ENCODE data around the gene QSOX1.

QSOX1 gene

GRCh38 chr1:180239145-180240096 lies 84.8 kb downstream of the QSOX1 start:
- no peak for DNase-seq (ENCODE audit: low read depth)
- H3K27me3 ChIP-seq (replicated peaks; ENCODE audit: control insufficient read depth, insufficient read depth, low read length), result peaks cover 89% of the 10 kb centered on the region
- H3K9me3 ChIP-seq (ENCODE audit: control insufficient read depth, low read length), result peaks cover 5% of the 10 kb centered on the region
- H3K4me3 ChIP-seq (ENCODE audit: low read length), result no peak overlapping the region
- peaks cover 1% of the 10 kb centered on the region for H3K4me1 ChIP-seq (ENCODE audit: control insufficient read depth, insufficient read depth, low read length)
- H3K36me3 ChIP-seq (ENCODE audit: control insufficient read depth, insufficient read depth, low read length, severe bottlenecking), result no peaks in the 10 kb centered on the region
- no peak overlapping the region for H3K9ac ChIP-seq (ENCODE audit: low read length)

- no peak overlapping the region for H3K4me3 ChIP-seq (ENCODE audit: low read length)
- peaks cover 69% of the 10 kb centered on the region for H3K27me3 ChIP-seq (replicated peaks; ENCODE audit: control insufficient read depth, insufficient read depth, low read length)
- H3K36me3 ChIP-seq (ENCODE audit: control insufficient read depth, insufficient read depth, low read length, severe bottlenecking), result no peaks in the 10 kb centered on the region
- no peaks in the 10 kb centered on the region for H3K4me1 ChIP-seq (ENCODE audit: control insufficient read depth, insufficient read depth, low read length)
- peak; percentile 41 for DNase-seq (ENCODE audit: low read depth)
- H3K9me3 ChIP-seq (ENCODE audit: control insufficient read depth, low read length), result peaks cover 2% of the 10 kb centered on the region
- H3K9ac ChIP-seq (ENCODE audit: low read length), result no peak overlapping the region
These were observed 87.3 kb downstream of the QSOX1 start for GRCh38 chr1:180241716-180242544.

- peaks cover 2% of the 10 kb centered on the region for H3K9me3 ChIP-seq (ENCODE audit: control insufficient read depth, low read length)
- no peak overlapping the region for H3K9ac ChIP-seq (ENCODE audit: low read length)
- H3K36me3 ChIP-seq (ENCODE audit: control insufficient read depth, insufficient read depth, low read length, severe bottlenecking), result no peaks in the 10 kb centered on the region
- H3K4me1 ChIP-seq (ENCODE audit: control insufficient read depth, insufficient read depth, low read length), result peaks cover 2% of the 10 kb centered on the region
- H3K27me3 ChIP-seq (replicated peaks; ENCODE audit: control insufficient read depth, insufficient read depth, low read length), result peaks cover 61% of the 10 kb centered on the region
- no peak overlapping the region for H3K4me3 ChIP-seq (ENCODE audit: low read length)
- no peak for DNase-seq (ENCODE audit: low read depth)
These were observed 89.0 kb downstream of the QSOX1 start for GRCh38 chr1:180243517-180244221.

GRCh38 chr1:180244840-180245239 lies 90.2 kb downstream of the QSOX1 start:
- no peaks in the 10 kb centered on the region for H3K36me3 ChIP-seq (ENCODE audit: control insufficient read depth, insufficient read depth, low read length, severe bottlenecking)
- H3K9me3 ChIP-seq (ENCODE audit: control insufficient read depth, low read length), result no peaks in the 10 kb centered on the region
- H3K9ac ChIP-seq (ENCODE audit: low read length), result no peak overlapping the region
- H3K4me3 ChIP-seq (ENCODE audit: low read length), result no peak overlapping the region
- peaks cover 7% of the 10 kb centered on the region for H3K4me1 ChIP-seq (ENCODE audit: control insufficient read depth, insufficient read depth, low read length)
- DNase-seq (ENCODE audit: low read depth), result no peak
- H3K27me3 ChIP-seq (replicated peaks; ENCODE audit: control insufficient read depth, insufficient read depth, low read length), result peaks cover 54% of the 10 kb centered on the region

- Histone ChIP-seq H3K36me3 (ENCODE audit: control insufficient read depth, insufficient read depth, low read length, severe bottlenecking) (no peaks in the 10 kb centered on the region), H3K9ac (ENCODE audit: low read length) (no peak overlapping the region), H3K4me3 (ENCODE audit: low read length) (no peak overlapping the region), H3K27me3 (replicated peaks; ENCODE audit: control insufficient read depth, insufficient read depth, low read length) (peaks cover 44% of the 10 kb centered on the region), H3K9me3 (ENCODE audit: control insufficient read depth, low read length) (no peaks in the 10 kb centered on the region), H3K4me1 (ENCODE audit: control insufficient read depth, insufficient read depth, low read length) (peaks cover 7% of the 10 kb centered on the region)
- no peak for DNase-seq (ENCODE audit: low read depth)
These were observed 91.9 kb downstream of the QSOX1 start for GRCh38 chr1:180246579-180246978.

- H3K9ac ChIP-seq (ENCODE audit: low read length), result no peak overlapping the region
- no peaks in the 10 kb centered on the region for H3K36me3 ChIP-seq (ENCODE audit: control insufficient read depth, insufficient read depth, low read length, severe bottlenecking)
- peaks cover 7% of the 10 kb centered on the region for H3K4me1 ChIP-seq (ENCODE audit: control insufficient read depth, insufficient read depth, low read length)
- H3K9me3 ChIP-seq (ENCODE audit: control insufficient read depth, low read length), result no peaks in the 10 kb centered on the region
- H3K4me3 ChIP-seq (ENCODE audit: low read length), result no peak overlapping the region
- peaks cover 39% of the 10 kb centered on the region for H3K27me3 ChIP-seq (replicated peaks; ENCODE audit: control insufficient read depth, insufficient read depth, low read length)
- no peak for DNase-seq (ENCODE audit: low read depth)
These were observed 92.4 kb downstream of the QSOX1 start for GRCh38 chr1:180247061-180247460.

GRCh38 chr1:180247580-180247979 lies 92.9 kb downstream of the QSOX1 start:
- H3K27me3 ChIP-seq (replicated peaks; ENCODE audit: control insufficient read depth, insufficient read depth, low read length), result peaks cover 39% of the 10 kb centered on the region
- no peaks in the 10 kb centered on the region for H3K9me3 ChIP-seq (ENCODE audit: control insufficient read depth, low read length)
- no peak overlapping the region for H3K4me3 ChIP-seq (ENCODE audit: low read length)
- H3K36me3 ChIP-seq (ENCODE audit: control insufficient read depth, insufficient read depth, low read length, severe bottlenecking), result no peaks in the 10 kb centered on the region
- H3K4me1 ChIP-seq (ENCODE audit: control insufficient read depth, insufficient read depth, low read length), result peaks cover 7% of the 10 kb centered on the region
- no peak for DNase-seq (ENCODE audit: low read depth)
- H3K9ac ChIP-seq (ENCODE audit: low read length), result no peak overlapping the region

GRCh38 chr1:180248176-180248575 lies 93.5 kb downstream of the QSOX1 start:
- Histone ChIP-seq H3K9ac (ENCODE audit: low read length) (no peak overlapping the region), H3K27me3 (replicated peaks; ENCODE audit: control insufficient read depth, insufficient read depth, low read length) (peaks cover 39% of the 10 kb centered on the region), H3K36me3 (ENCODE audit: control insufficient read depth, insufficient read depth, low read length, severe bottlenecking) (no peaks in the 10 kb centered on the region), H3K9me3 (ENCODE audit: control insufficient read depth, low read length) (no peaks in the 10 kb centered on the region), H3K4me1 (ENCODE audit: control insufficient read depth, insufficient read depth, low read length) (peaks cover 7% of the 10 kb centered on the region), H3K4me3 (ENCODE audit: low read length) (no peak overlapping the region)
- DNase-seq (ENCODE audit: low read depth), result no peak

GRCh38 chr1:180248731-180249681 lies 94.3 kb downstream of the QSOX1 start:
- peaks cover 7% of the 10 kb centered on the region for H3K4me1 ChIP-seq (ENCODE audit: control insufficient read depth, insufficient read depth, low read length)
- no peaks in the 10 kb centered on the region for H3K9me3 ChIP-seq (ENCODE audit: control insufficient read depth, low read length)
- no peak overlapping the region for H3K9ac ChIP-seq (ENCODE audit: low read length)
- H3K27me3 ChIP-seq (replicated peaks; ENCODE audit: control insufficient read depth, insufficient read depth, low read length), result peaks cover 42% of the 10 kb centered on the region
- DNase-seq (ENCODE audit: low read depth), result no peak
- no peak overlapping the region for H3K4me3 ChIP-seq (ENCODE audit: low read length)
- H3K36me3 ChIP-seq (ENCODE audit: control insufficient read depth, insufficient read depth, low read length, severe bottlenecking), result no peaks in the 10 kb centered on the region

- Histone ChIP-seq H3K9ac (ENCODE audit: low read length) (no peak overlapping the region), H3K36me3 (ENCODE audit: control insufficient read depth, insufficient read depth, low read length, severe bottlenecking) (no peaks in the 10 kb centered on the region), H3K4me3 (ENCODE audit: low read length) (no peak overlapping the region), H3K27me3 (replicated peaks; ENCODE audit: control insufficient read depth, insufficient read depth, low read length) (peaks cover 48% of the 10 kb centered on the region), H3K9me3 (ENCODE audit: control insufficient read depth, low read length) (no peaks in the 10 kb centered on the region), H3K4me1 (ENCODE audit: control insufficient read depth, insufficient read depth, low read length) (peaks cover 7% of the 10 kb centered on the region)
- DNase-seq (ENCODE audit: low read depth), result no peak
These were observed 95.2 kb downstream of the QSOX1 start for GRCh38 chr1:180249725-180250498.
